Hematopoietic multipotent progenitor cell (in vitro differentiated cells): ENCODE results near the gene CCDC9. TPM values are rescaled to one million over a fixed set of nuclear protein-coding genes. Genes with fewer than 3 reads are reported as not detected.
A peak's percentile ranks its signal among the peaks of the same experiment; 100 is the strongest.

Source experiments
- DNase-seq, 3 donors: peaks; one replicate each; pipeline ENCODE4 v3.0.0-alpha.2; 2011 to 2015; ENCODE audit warnings: low read depth in 2 of 3, low spot score in 2 of 3
- total RNA-seq: library from RNA; depleted of rRNA; stranded (reverse); fragments of >200 nt; gene quantifications from one replicate; pipeline ENCODE4 v1.2.3, GENCODE V29; 2012

The CCDC9 gene
- total RNA-seq: 6.5 TPM

- DNase-seq: peak; percentile 80 to 98 (median 96)
These were observed at the start of gene CCDC9 for GRCh38 chr19:47255879-47256692. CCDC9 (plus strand) TSS chr19:47256525; CDS start chr19:47258401, 1,876 bp downstream.

DNA sequence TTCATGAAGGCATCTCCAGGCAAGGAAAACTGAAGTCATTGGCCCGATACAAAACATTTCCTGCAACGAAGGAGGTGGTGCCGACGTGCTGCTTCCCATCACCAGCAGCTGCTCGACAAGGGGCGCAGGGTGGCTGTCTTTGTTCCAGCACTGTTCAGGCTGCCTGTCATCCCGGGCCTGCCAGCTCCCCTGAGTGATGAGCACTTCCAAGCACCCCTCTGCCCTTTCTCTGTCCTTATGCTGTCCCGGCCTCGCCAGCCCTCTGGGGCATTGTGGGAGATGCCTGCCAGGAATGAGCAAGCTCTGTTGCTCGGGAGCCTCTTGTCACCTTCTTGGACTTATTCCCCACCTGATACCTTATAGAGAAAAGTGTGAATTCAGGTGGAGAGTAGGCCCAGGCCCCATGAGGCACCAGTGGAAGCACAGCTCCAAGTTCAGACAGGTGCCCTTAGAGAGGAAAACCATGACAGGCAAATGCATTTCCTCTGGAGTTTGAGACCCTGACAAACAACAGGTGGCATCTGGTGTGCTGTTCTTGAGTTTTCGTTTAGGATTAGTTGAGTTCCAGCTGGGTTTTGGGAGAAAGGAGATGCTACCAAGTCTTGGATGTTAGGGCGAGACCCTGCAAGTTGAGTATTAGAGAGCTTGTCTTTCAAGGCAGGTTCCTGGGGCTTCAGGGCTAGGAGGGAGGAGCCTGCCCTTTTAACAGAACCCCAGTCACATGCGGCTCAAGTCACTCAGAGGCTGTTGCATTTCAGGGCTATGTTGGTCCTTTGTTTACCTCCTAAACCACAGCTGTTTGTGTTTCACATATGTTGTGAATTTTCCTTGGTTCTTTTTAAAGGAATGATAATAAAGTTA is 46.8 kb upstream of the CCDC9 start:
- DNase-seq: no peak

DNA sequence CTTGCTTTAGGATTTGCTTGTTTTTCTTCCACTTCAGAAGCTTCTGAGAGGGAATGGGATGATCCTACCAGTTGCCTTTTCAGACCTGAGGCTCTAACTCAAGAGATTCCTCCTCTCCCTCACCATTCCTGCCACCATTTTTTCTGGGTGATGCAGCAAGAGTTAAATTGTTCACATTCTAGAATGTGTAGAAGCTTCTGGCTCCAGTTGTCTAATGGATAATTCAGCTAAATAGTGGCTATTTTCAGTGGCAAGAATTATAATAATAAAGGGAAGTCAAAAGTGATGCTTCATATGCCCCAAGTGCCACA is 46.2 kb upstream of the CCDC9 start:
- DNase-seq: no peak

DNA sequence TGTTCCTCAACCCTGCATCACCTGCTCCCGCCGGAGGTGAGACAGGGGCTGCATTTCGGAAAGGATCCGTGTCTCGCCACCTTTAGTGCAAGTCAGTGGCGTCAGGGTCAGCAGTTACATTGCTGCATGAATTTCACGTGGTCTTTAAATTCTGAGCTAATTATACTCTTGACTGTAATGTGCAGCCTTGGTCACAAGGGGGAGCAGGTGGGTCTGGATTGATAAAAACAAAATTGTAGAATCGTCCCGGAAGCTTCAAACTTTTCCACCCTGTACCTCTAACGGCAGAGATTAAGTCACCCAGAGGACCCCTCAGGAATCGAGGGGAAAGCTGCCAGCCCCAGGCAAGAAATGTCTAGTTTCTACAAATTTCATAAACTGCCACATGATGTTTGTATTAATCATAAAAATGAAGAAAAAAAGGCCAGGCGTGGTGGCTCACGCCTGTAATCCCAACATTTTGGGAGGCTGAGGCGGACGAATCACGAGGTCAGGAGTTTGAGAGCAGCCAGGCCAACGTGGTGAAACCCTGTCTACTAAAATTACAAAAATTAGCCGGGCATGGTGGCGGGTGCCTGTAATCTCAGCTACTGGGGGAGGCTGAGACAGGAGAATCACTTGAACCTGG is 45.5 kb upstream of the CCDC9 start:
- peak in 2 of 3 donors; percentile 80 to 90 for DNase-seq

DNA sequence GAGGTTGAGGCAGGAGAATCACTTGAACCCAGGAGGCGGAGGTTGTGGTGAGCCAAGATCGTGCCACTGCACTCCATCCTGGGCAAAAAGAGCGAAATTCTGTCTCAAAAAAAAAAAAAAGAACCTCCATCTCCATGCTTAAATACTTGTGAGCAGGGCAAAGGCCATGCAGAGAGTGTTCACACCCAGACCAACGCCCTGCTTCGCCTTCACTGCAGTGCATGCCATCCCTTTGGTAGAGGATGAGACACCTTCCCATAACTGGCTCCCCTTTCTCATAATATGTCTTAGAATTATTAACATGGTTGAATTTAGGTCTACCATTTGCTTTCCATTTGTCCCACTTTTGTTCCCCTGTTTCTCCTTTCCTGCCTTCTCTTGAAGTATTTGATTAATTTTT is 40.7 kb upstream of the CCDC9 start:
- DNase-seq: no peak

DNA sequence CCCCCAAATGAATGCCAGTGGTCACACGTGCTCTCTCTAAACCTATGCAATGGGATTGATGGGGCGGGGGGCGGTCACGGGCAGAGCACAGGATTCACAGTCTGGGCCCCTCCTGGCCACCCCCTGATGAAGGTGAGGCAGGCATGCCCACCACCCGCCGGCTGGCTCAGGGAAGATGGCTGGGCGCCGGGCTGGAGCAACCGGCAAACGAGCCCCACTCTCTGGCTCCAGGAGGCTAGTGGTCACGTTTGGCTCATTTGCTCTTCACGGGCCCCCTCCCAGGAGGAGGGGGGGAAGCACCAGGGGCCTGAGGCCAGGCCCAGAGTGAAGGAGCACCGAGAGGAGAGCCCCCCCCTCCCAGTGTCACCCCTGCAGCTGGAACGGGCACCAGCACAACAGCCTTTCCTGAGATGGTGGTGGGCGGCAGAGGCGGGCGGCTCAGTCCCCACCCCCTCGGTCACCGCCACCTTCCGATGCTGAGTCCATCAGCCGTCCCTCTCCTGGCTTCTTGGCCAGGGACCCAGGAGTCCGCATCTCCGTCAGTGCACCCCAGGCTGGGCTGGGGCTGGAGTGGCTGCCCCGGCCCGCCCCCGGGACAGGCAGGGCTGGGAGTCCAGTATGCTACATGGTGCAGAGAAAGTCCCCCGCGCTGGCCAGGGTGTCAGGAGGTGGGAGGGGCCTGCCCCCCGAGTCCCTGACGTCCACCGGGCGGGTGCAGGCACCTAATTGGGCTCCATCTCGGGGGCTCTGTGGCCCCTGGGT is 35.1 kb upstream of the CCDC9 start:
- no peak for DNase-seq

DNA sequence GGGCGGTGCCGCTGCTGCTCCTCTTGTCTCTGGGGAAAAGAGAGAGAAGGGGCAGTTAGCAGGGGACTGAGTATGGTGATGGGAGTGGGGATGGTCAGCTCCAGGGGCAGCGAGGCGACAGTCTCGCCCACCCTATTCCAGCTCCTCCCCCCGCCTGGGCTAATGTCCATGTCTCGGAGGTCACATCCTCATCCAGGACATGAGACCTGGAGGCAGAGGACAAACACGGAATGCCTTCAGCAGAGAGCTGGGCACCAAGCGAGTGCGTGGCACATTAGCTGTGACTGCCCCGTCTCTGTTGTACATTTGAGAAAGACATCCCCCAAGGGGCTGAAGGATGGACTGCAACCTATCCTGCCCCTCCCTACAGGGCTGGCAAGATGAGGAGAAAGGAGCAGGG is 34.4 kb upstream of the CCDC9 start:
- no peak for DNase-seq

DNA sequence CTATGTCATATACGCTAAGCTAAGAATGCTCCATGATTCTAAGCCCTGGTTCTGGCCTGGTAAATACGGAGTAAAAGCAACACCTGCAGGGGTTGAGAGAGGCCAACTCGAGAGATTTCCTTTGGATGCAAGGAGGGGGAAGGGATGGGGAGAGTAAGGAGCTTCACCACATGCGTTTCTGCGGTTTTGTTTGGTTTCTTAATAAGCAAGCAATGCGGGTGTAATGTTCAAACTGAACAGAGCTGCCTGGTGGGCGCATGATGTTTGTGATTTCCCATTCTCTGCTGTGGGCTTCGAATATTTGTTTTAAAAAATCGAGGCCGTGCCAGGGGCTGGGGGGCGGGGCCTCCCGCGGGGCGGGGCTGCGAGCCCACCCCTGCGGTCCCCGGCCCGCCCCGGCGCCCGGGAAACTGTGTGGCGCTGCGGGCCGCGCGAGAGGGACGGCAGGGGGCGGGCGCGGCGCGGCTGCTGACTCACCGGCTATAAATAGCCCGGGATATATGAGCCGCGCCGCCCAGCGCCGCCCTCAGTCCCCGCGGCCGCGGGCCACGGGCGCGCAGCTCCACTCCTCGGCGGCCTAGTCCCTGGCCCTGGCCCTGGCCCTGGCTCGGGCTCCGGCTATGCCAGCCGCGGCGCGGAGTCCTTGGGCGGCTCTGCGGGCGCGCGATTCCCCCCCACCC is 30.4 kb upstream of the CCDC9 start:
- peak in 2 of 3 donors; percentile 90 to 91 for DNase-seq

DNA sequence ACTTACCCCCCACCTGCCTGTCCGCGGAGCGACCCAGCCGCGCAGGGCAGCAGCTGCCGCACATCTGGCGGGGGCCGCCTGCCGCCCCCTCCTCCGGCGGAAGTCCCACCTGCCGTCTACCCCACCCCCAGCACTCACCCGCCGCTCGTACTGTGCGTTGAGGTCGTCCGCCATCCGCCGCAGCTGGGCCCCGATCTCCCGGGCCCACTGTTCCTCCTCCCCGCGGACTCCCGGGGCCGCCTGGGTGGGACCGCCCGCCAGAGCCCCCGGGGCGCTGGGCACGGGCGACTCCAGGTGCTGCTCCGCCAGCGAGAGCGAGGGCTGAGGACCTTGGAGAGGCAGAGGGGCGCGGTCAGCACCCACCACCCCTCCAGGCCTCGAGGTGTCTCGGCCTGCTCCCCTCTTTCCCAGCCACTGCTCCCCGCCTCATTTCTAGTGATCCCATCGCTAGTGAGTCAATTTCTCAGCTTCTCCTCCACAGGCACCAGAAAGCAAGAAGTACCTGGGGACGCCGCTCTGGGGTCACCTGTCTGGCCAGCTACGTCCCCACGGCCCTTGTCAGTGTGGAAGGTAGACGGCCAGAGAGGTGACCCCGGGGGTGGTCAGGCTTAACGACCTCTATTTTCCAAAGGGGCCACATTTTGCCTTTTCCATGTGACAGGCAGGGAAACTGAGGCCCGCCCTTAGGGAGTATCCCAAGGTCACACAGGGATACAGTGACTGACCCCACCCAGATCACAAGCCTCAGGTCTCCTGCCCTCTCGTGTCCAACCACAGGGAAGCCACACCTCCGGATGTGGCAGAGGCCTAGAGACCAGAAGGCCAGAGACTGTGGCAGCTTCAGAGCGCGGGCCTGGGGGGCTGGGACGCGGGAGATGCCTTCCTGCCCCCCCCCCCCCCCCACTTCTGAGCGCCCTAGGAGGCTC is 29.6 kb upstream of the CCDC9 start:
- DNase-seq: peak in 1 of 3 donors; percentile 55

DNA sequence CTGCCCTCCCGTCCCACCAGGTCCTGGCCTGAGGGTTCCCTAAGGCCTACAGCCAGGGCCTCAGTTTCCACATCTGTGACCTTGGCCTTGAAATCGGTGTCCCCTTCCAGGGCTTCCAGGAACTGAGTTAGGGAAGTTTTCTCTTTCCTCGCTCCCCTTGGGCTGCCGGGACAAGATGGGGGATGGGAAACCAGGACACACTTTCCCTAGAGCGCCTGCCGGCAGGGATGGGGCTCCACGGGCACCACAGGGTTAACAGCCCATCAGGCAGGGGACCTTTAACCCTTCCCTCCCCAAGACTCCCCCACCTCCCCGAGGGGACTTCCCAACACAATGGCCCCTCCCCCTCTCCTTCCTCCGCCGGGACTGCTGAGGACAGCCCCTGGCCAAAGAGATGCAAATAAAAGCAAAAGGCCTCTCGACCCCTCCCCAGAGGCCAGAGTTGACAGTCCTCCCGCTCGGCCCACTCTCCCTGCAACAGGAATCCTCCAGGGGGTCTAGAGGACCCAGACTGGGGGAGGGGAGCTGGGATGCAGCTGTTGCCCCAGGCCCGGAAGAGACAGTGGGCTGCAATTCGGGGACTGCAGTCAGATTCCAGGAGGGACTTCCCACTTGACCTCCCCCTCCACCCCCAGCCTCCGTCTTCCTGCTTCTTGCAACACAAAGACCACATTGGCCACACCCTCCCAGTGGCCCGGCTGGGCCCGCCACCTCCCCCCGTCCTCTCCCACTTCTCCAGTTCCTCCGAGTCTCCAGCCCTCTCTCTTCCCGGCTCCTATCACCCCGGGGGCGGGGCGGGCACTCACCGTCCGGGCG is 28.8 kb upstream of the CCDC9 start:
- DNase-seq: peak in 1 of 3 donors; percentile 50

DNA sequence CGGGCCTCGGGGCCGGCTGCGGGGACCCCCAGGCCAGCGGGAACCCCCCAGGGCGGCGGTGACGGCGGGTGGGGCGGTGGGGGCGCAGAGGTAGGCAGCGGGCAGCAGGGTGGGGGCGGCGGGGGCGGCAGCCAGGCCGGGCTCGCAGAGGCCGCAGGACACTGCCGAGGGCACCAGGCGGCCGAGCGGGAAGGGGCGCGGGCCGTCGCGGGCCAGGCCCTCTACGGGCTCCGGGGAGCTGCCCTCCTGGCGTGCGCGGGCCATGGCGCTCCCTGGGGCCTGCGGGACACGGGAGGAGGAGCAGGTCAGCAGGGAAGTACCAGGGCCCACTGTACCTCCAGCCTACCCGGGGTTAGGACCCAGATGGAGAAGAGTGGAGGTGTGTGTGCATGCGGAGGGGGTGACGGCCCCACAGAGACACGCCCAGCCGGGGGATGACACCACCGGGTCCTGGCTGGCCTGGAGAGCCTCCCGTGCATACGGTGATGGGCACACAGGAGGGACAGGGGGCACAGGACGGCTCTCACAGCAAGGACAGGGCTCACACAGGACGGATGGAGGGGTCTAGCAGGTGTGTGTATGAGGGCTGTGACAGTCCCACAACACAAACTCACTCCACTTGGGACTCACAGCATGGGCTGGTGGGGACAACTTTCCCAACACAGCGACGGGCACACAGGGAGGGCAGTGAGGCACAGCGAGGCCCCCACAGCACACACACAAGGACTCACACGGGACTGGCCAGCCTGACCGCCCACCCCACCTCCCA is 28.0 kb upstream of the CCDC9 start:
- peak in 1 of 3 donors; percentile 37 for DNase-seq

- DNase-seq: peak in 1 of 3 donors; percentile 17
These were observed 27.2 kb upstream of the CCDC9 start for GRCh38 chr19:47228937-47229675.

GRCh38 chr19:47229676-47230053 is 26.7 kb upstream of the CCDC9 start:
- peak in 1 of 3 donors; percentile 22 for DNase-seq

GRCh38 chr19:47230054-47230920 is 26.0 kb upstream of the CCDC9 start:
- peak in 2 of 3 donors; percentile 79 to 81 for DNase-seq

DNA sequence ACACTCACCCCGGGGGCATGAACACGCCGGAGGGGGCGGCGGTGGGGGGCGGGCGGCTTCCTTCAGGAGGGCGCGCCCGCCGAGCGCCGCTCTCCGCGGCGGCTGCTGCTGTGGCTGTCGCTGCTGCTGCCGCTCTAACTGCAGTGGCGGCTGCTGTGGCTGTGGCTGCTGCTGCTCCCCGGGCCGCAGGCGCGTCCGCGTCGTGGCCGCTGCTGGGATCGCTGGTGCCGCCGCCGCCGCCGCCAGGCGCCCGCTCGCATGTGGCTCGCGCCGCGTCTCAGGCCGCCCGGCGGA is 25.5 kb upstream of the CCDC9 start, which contains the start of gene BBC3:
TSS of gene BBC3 (minus strand) at position 279 of the 294 bp plus-strand sequence. CDS start 2,768 bp downstream, outside the sequence.
- no peak for DNase-seq
